ENCODE data around the gene DPF3. TPM values are rescaled to one million over a fixed set of nuclear protein-coding genes. Genes with fewer than 3 reads are reported as not detected.
A peak's percentile ranks its signal among the peaks of the same experiment; 100 is the strongest.

The DPF3 gene
- total RNA-seq, 1 donor from 2014 or later = 36.5 TPM

- peak; percentile 82 for DNase-seq (ENCODE audit: low spot score)
- intact Hi-C loops (cut with DNase I) = no loop called here
Observed at GRCh38 chr14:72617391-72618031, 276.4 kb downstream of the DPF3 start.

GRCh38 chr14:72616811-72617210 lies 277.1 kb downstream of the DPF3 start:
- no peak for DNase-seq (ENCODE audit: low spot score)
- intact Hi-C loops (cut with DNase I) = no loop called here

GRCh38 chr14:72616294-72616693 lies 277.6 kb downstream of the DPF3 start:
- DNase-seq (ENCODE audit: low spot score) = no peak

GRCh38 chr14:72615451-72616121 lies 278.3 kb downstream of the DPF3 start:
- DNase-seq (ENCODE audit: low spot score) = no peak
- intact Hi-C loops (cut with DNase I) = no loop called here

More at GRCh38 chr14:72616294-72616693, 277.6 kb downstream of the DPF3 start:
- intact Hi-C loops (cut with DNase I) = no loop called here

GRCh38 chr14:72614891-72615415 lies 278.9 kb downstream of the DPF3 start:
- intact Hi-C loops (cut with DNase I) = loop anchor here (5.0 kb wide), 1 partner anchor 102 kb away; no protein-coding TSS in a partner anchor
- no peak for DNase-seq (ENCODE audit: low spot score)

- intact Hi-C loops (cut with DNase I) = loop anchor here (5.0 kb wide), 1 partner anchor 103 kb away; no protein-coding TSS in a partner anchor
- no peak for DNase-seq (ENCODE audit: low spot score)
Observed at GRCh38 chr14:72614365-72614764, 279.5 kb downstream of the DPF3 start.

- intact Hi-C loops (cut with DNase I) = loop anchor here (5.0 kb wide), 1 partner anchor 103 kb away; no protein-coding TSS in a partner anchor
Observed at GRCh38 chr14:72613975-72614319, 280.0 kb downstream of the DPF3 start.

GRCh38 chr14:72613231-72613974 lies 280.5 kb downstream of the DPF3 start:
- peak; percentile 89 for DNase-seq (ENCODE audit: low spot score)
- intact Hi-C loops (cut with DNase I) = loop anchor here (5.0 kb wide), 1 partner anchor 104 kb away; no protein-coding TSS in a partner anchor

More at GRCh38 chr14:72613975-72614319, 280.0 kb downstream of the DPF3 start:
- DNase-seq (ENCODE audit: low spot score) = no peak

- intact Hi-C loops (cut with DNase I) = loop anchor here (5.0 kb wide), 1 partner anchor 105 kb away; no protein-coding TSS in a partner anchor
- DNase-seq (ENCODE audit: low spot score) = no peak
Observed at GRCh38 chr14:72612041-72612440, 281.9 kb downstream of the DPF3 start.

- DNase-seq (ENCODE audit: low spot score) = no peak
- intact Hi-C loops (cut with DNase I) = loop anchor here (5.0 kb wide), 1 partner anchor 106 kb away; no protein-coding TSS in a partner anchor
Observed at GRCh38 chr14:72611506-72611905, 282.4 kb downstream of the DPF3 start.

GRCh38 chr14:72610831-72611200 lies 283.1 kb downstream of the DPF3 start:
- intact Hi-C loops (cut with DNase I) = loop anchor here (5.0 kb wide), 1 partner anchor 106 kb away; no protein-coding TSS in a partner anchor
- DNase-seq (ENCODE audit: low spot score) = no peak

- intact Hi-C loops (cut with DNase I) = loop anchor here (5.0 kb wide), 1 partner anchor 107 kb away; no protein-coding TSS in a partner anchor
- DNase-seq (ENCODE audit: low spot score) = no peak
Observed at GRCh38 chr14:72610096-72610830, 283.6 kb downstream of the DPF3 start.

- intact Hi-C loops (cut with DNase I) = no loop called here
- DNase-seq (ENCODE audit: low spot score) = no peak
Observed at GRCh38 chr14:72609205-72609916, 284.5 kb downstream of the DPF3 start.

GRCh38 chr14:72608391-72609204 lies 285.3 kb downstream of the DPF3 start:
- DNase-seq (ENCODE audit: low spot score) = no peak
- intact Hi-C loops (cut with DNase I) = no loop called here

- intact Hi-C loops (cut with DNase I) = no loop called here
- no peak for DNase-seq (ENCODE audit: low spot score)
Observed at GRCh38 chr14:72607386-72608130, 286.3 kb downstream of the DPF3 start.

- DNase-seq (ENCODE audit: low spot score) = no peak
- intact Hi-C loops (cut with DNase I) = no loop called here
Observed at GRCh38 chr14:72606879-72607278, 287.0 kb downstream of the DPF3 start.

GRCh38 chr14:72605921-72606220 lies 288.0 kb downstream of the DPF3 start:
- intact Hi-C loops (cut with DNase I) = no loop called here
- DNase-seq (ENCODE audit: low spot score) = peak; percentile 15
